ENCODE results near the gene LAMA3.

The LAMA3 gene

DNA sequence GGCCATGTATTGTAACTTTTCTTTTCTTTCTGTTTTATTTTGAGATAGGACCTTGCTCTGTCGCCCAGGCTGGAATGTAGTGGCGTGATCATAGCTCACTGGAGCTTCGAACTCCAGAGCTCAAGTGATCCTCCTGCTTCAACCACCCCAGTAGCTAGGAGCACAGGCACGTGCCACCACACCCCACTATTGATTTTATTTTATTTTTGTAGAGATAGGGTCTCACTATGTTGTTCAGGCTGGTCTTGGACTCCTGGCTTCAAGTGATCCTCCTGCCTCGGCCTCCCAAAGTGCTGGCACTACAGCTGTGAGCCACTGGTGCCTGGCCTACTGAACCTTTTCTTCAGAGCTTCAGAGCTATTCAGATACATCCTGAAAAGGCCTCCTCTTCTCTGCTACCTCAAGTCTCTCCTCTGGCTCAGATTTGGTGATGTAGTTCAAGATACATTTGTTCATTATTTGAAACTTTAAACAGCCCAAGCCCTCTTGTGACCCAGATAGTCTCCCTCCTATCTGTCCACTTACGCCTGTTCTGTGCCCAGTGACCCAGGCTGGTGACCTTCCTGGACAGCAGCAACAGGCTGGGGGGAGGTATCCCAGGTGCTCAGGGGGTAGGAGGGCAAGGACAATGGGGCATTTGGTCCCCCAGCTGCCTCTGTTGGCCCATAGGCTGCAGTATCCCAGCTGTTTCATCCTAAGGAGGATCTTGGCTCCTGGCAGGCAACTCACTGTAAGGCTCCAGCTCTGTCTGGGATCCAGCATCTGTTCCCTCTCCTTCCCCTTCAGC lies 38.6 kb downstream of the LAMA3 start:
- no peak overlapping the region for H3K4me3 ChIP-seq (ENCODE audit: low read depth, low read length)
- ChIA-PET POLR2A (interaction anchor here (0.6 kb wide), 1 partner anchor 19 kb away, joined by 3 read pairs; no protein-coding TSS in a partner anchor), CTCF (interaction anchor here (0.5 to 0.8 kb wide), 2 partner anchors 25 to 54 kb away, joined by 3 to 4 read pairs; no protein-coding TSS in a partner anchor)

GRCh38 chr18:23730857-23731256 lies 41.6 kb downstream of the LAMA3 start:
- Histone ChIP-seq H3K36me3 (ENCODE audit: control insufficient read depth in 2 of 2, insufficient read depth in 1 of 2, low read length in 2 of 2) (peaks cover 0 to 8% of the 10 kb centered on the region in 2 experiments), H3K27ac (ENCODE audit: extremely low read depth, low read depth, low read length) (no peak overlapping the region), H3K4me3 (ENCODE audit: low read depth, low read length) (no peak overlapping the region), H3K4me1 (ENCODE audit: control insufficient read depth, insufficient read depth, low read length) (no peaks in the 10 kb centered on the region), H3K9me3 (ENCODE audit: control insufficient read depth, insufficient read depth, low read depth, low read length) (no peaks in the 10 kb centered on the region)
- ChIA-PET POLR2A (no interaction called here), CTCF (interaction anchor here (1.1 kb wide), 1 partner anchor 27 kb away, joined by 3 read pairs; no protein-coding TSS in a partner anchor)
- no peak for TF ChIP-seq ZNF664 (tag by site-specific recombination; IDR thresholded peaks at IDR 0.05)
- TF ChIP-seq TCF7L2 (IDR thresholded peaks at IDR 0.05; ENCODE audit: borderline replicate concordance, low read depth, low read length): 0 out of 2 replicates have a peak, but pooled peaks have one; percentile 40
- peak; percentile 94 for TF ChIP-seq SP7 (tag by site-specific recombination; IDR thresholded peaks at IDR 0.05)
- no peak for TF ChIP-seq ZNF48 (tag by site-specific recombination; IDR thresholded peaks at IDR 0.05)
- TF ChIP-seq, protein P1, sequence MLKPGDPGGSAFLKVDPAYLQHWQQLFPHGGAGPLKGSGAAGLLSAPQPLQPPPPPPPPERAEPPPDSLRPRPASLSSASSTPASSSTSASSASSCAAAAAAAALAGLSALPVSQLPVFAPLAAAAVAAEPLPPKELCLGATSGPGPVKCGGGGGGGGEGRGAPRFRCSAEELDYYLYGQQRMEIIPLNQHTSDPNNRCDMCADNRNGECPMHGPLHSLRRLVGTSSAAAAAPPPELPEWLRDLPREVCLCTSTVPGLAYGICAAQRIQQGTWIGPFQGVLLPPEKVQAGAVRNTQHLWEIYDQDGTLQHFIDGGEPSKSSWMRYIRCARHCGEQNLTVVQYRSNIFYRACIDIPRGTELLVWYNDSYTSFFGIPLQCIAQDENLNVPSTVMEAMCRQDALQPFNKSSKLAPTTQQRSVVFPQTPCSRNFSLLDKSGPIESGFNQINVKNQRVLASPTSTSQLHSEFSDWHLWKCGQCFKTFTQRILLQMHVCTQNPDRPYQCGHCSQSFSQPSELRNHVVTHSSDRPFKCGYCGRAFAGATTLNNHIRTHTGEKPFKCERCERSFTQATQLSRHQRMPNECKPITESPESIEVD (tag by site-specific recombination; IDR thresholded peaks at IDR 0.05): peak; percentile 61; the same call in 1 of the 2 replicates

More for the DNA sequence above, 38.6 kb downstream of the LAMA3 start:
- Histone ChIP-seq H3K4me1 (ENCODE audit: control insufficient read depth, insufficient read depth, low read length) (no peaks in the 10 kb centered on the region), H3K36me3 (ENCODE audit: control insufficient read depth in 2 of 2, insufficient read depth in 1 of 2, low read length in 2 of 2) (no peaks in the 10 kb centered on the region; a peak in 2 of 3 replicates), H3K27ac (ENCODE audit: extremely low read depth, low read depth, low read length) (no peak overlapping the region), H3K9me3 (ENCODE audit: control insufficient read depth, insufficient read depth, low read depth, low read length) (no peaks in the 10 kb centered on the region)
- TF ChIP-seq ZNF121 (tag by site-specific recombination; IDR thresholded peaks at IDR 0.05) (peak; percentile 77), ZNF148 (tag by site-specific recombination; IDR thresholded peaks at IDR 0.05; ENCODE audit: borderline replicate concordance) (no peak)

- Histone ChIP-seq H3K4me3 (ENCODE audit: low read depth, low read length) (no peak overlapping the region), H3K9me3 (ENCODE audit: control insufficient read depth, insufficient read depth, low read depth, low read length) (no peaks in the 10 kb centered on the region), H3K36me3 (ENCODE audit: control insufficient read depth in 2 of 2, insufficient read depth in 1 of 2, low read length in 2 of 2) (peaks cover 0 to 8% of the 10 kb centered on the region in 2 experiments), H3K4me1 (ENCODE audit: control insufficient read depth, insufficient read depth, low read length) (no peaks in the 10 kb centered on the region), H3K27ac (ENCODE audit: extremely low read depth, low read depth, low read length) (no peak overlapping the region)
- CTCF ChIA-PET: interaction anchor here (1.1 kb wide), 1 partner anchor 28 kb away, joined by 3 read pairs; no protein-coding TSS in a partner anchor
- POLR2A ChIA-PET: no interaction called here
- TF ChIP-seq KLF9 (tag by site-specific recombination; IDR thresholded peaks at IDR 0.05; ENCODE audit: low read depth) (no peak), ZFP41 (tag by site-specific recombination; IDR thresholded peaks at IDR 0.05; ENCODE audit: borderline replicate concordance) (no peak), ZNF169 (tag by site-specific recombination; IDR thresholded peaks at IDR 0.05) (no peak), ZBTB1 (tag by site-specific recombination; IDR thresholded peaks at IDR 0.05) (no peak), ZNF404 (tag by site-specific recombination; IDR thresholded peaks at IDR 0.05) (no peak), ZNF416 (tag by site-specific recombination; IDR thresholded peaks at IDR 0.05) (no peak), PRDM10 (tag by site-specific recombination; IDR thresholded peaks at IDR 0.05) (no peak), SP3 (tag by site-specific recombination; IDR thresholded peaks at IDR 0.05) (no peak), SP7 (tag by site-specific recombination; IDR thresholded peaks at IDR 0.05) (no peak), ZNF114 (tag by site-specific recombination; IDR thresholded peaks at IDR 0.05) (no peak), ZNF274 (IDR thresholded peaks at IDR 0.05; ENCODE audit: low read length) (no peak), ZNF274 (tag by site-specific recombination; IDR thresholded peaks at IDR 0.05; ENCODE audit: borderline replicate concordance) (no peak), ZNF707 (tag by site-specific recombination; IDR thresholded peaks at IDR 0.05) (no peak), ZNF571 (tag by site-specific recombination; IDR thresholded peaks at IDR 0.05) (no peak), ELK4 (IDR thresholded peaks at IDR 0.05; ENCODE audit: borderline replicate concordance, low read depth, low read length) (no peak), ZNF341 (tag by site-specific recombination; IDR thresholded peaks at IDR 0.05; ENCODE audit: low read depth) (no peak)
Measured at GRCh38 chr18:23731861-23732260, 42.6 kb downstream of the LAMA3 start.
